NT2/D1 (cell line): ENCODE results near the gene PDCL3.

Source experiments
- DNase-seq: peaks from one replicate; pipeline ENCODE4 v3.0.0-alpha.2; 2011; ENCODE audit warnings: low read depth, low spot score
- H3K27me3 ChIP-seq: 2 replicates; pipeline ENCODE4 v1.6.0; 2011; ENCODE audit warnings: mild to moderate bottlenecking; ENCODE audit not compliant: insufficient read length, insufficient read depth
- H3K36me3 ChIP-seq: 2 replicates; pipeline ENCODE4 v1.6.1; 2011; ENCODE audit warnings: mild to moderate bottlenecking, low read length, mixed read lengths; ENCODE audit not compliant: insufficient read depth, insufficient read length
- H3K4me1 ChIP-seq: 2 replicates; pipeline ENCODE4 v1.5.1; 2011; ENCODE audit not compliant: insufficient read depth, insufficient read length
- H3K4me3 ChIP-seq: 2 replicates; pipeline ENCODE4 v1.5.1; 2011; ENCODE audit warnings: low read depth; ENCODE audit not compliant: insufficient read length
- H3K9ac ChIP-seq: 2 replicates; pipeline ENCODE4 v1.6.0; 2011; ENCODE audit warnings: low read depth; ENCODE audit not compliant: insufficient read length
- H3K9me3 ChIP-seq: 2 replicates; pipeline ENCODE4 v1.5.1; 2011; ENCODE audit warnings: mild to moderate bottlenecking, low read length; ENCODE audit not compliant: insufficient read depth
- SUZ12 ChIP-seq: IDR thresholded peaks from 2 replicates; pipeline ENCODE4 v1.6.1; 2011; ENCODE audit not compliant: insufficient read length, insufficient read depth; ENCODE audit errors: extremely low read depth
- YY1 ChIP-seq: IDR thresholded peaks from 2 replicates; pipeline ENCODE4 v1.6.1; 2011; ENCODE audit not compliant: insufficient read length, insufficient read depth
- ZNF274 ChIP-seq: IDR thresholded peaks from 2 replicates; pipeline ENCODE4 v1.6.1; 2011; ENCODE audit warnings: mild to moderate bottlenecking, low read depth, low read length

Gene PDCL3

DNA sequence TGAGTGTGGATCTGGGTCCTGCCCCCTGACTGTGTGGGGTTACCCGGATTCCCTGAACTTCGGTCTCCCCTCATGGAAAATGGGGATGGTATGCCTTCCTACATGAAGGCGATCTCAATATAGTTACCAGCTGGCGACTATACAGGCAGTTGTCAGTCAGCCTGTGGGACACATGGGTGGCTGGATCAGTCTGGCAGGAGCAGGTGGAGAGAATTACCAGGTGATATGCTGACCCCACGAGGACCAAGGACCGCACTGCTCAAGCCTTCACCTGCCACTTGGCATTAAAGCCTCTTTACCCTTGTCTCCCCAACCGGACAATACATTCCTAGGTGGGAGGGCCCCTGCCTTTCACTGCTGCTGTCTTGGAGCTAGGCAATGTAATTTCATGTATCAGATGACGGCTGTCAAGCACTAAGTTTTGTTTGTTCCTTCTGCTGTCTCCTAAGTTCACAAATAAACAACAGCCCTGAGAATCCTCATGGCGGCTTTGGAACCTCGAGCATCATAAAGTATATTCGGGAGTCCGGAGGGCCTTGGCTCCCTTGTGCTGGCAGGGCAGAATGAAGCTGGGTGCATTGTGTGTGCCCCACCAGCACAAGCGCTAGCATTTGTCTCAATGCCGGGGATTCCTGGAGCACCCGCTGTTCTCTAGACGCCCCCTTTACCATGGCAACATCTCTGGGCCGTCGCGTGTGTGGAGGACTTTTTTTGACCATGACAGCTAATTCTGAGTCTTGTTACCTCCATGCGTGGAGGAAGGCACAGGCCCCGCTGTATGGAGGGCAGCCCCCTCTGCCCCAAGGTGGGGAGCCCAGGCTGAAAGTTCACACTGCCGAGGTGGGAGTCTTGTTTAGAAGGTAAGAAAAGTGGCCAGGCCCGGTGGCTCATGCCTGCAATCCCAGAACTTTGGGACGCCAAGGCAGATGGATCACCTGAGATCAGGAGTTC, 48.6 kb downstream of the PDCL3 start:
- no peaks in the 10 kb centered on the region for H3K27me3 ChIP-seq
- no peaks in the 10 kb centered on the region for H3K9me3 ChIP-seq
- H3K4me3 ChIP-seq, result no peak overlapping the region
- H3K9ac ChIP-seq, result no peak overlapping the region
- peaks cover 3% of the 10 kb centered on the region for H3K4me1 ChIP-seq
- no peak for DNase-seq
- TF ChIP-seq SUZ12, result no peak
- TF ChIP-seq YY1, result no peak
- TF ChIP-seq ZNF274, result no peak
- no peaks in the 10 kb centered on the region for H3K36me3 ChIP-seq

DNA sequence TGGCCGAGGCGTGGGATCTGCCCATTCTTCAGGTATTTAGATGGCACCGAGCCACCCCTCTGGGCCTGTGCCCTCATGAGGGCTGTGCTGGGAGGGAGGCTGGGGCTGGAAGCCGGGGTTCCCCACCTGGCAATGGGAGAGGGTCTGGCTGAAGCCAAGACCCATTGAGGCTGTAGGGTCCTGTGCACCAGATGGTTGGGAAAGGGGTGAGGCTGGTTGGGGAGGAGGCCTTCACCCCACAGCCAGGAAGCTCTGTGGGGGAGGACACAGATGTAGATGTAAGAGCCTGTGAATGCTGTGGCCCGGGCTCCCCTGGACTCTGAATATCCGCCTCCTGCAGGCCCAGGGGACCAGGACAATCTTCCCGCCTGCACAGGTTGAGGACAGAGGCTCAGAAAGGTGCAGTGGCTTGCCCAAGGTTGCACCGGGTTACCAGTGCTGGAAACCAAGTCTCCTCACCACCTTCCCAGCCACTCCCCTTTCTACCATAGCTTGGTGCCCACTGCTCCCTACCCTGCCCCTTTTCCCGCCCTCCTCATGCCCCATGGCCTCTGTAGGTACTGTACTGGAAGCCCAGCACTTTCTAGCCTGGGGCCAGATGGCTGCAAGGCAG, 49.7 kb downstream of the PDCL3 start:
- TF ChIP-seq YY1 (no peak), ZNF274 (no peak), SUZ12 (no peak)
- H3K36me3 ChIP-seq, result no peaks in the 10 kb centered on the region
- no peaks in the 10 kb centered on the region for H3K27me3 ChIP-seq
- no peak overlapping the region for H3K9ac ChIP-seq
- H3K9me3 ChIP-seq, result no peaks in the 10 kb centered on the region
- DNase-seq, result no peak
- H3K4me1 ChIP-seq, result peaks cover 3% of the 10 kb centered on the region
- H3K4me3 ChIP-seq, result no peak overlapping the region

DNA sequence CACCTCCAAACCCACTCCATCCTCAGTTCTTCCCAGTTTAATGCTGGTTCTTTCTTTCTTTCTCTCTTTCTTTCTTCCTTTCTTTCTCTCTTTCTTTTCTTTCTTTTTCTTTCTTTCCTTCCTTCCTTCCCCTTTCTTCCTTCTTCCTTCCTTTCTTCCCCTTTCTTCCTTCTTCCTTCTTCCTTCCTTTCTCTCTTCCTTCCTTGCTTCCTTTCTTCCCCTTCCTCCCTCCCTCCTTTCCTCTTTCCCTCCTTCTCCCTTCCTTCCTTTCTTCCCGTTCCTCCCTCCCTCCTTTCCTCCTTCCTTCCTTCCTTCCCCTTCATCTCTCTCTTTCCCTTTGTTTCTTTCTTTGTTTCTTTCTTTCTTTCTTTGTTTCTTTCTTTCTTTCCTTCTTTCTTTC, 50.9 kb downstream of the PDCL3 start:
- Histone ChIP-seq H3K27me3 (no peaks in the 10 kb centered on the region), H3K4me1 (peaks cover 3% of the 10 kb centered on the region), H3K36me3 (no peaks in the 10 kb centered on the region), H3K9ac (no peak overlapping the region), H3K9me3 (no peaks in the 10 kb centered on the region), H3K4me3 (no peak overlapping the region)
- TF ChIP-seq ZNF274 (no peak), YY1 (no peak), SUZ12 (no peak)
- no peak for DNase-seq

DNA sequence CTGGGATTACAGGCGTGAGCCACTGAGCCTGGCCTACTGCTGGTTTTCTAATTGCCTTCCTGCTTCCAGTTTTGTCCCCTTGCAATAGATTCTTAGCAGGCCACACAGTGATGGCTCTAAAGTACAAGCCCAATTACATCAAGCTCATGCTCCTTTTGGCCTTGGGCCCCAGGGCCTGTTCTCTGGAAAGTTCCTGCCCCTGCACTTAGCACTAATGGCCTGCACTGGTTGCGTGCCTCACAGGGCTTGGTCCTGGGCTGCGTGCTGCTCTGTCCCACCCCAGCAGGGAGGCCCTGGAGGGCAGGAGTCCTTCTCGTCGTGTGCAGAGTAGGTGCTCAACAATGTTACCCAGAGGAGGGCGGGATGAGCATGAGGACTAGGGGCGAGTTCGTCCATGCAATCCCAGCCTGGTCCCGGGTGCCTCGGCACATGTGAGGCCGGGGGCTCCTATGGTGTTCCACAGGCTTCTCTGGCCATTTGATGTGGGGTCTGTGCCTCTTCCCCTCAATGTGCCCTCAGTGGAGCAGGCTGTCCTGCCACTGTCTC, 51.7 kb downstream of the PDCL3 start:
- no peaks in the 10 kb centered on the region for H3K36me3 ChIP-seq
- H3K9me3 ChIP-seq, result no peaks in the 10 kb centered on the region
- H3K9ac ChIP-seq, result no peak overlapping the region
- no peak overlapping the region for H3K4me3 ChIP-seq
- H3K27me3 ChIP-seq, result no peaks in the 10 kb centered on the region
- H3K4me1 ChIP-seq, result peaks cover 3% of the 10 kb centered on the region
- no peak for DNase-seq
- TF ChIP-seq SUZ12 (no peak), YY1 (no peak), ZNF274 (no peak)

DNA sequence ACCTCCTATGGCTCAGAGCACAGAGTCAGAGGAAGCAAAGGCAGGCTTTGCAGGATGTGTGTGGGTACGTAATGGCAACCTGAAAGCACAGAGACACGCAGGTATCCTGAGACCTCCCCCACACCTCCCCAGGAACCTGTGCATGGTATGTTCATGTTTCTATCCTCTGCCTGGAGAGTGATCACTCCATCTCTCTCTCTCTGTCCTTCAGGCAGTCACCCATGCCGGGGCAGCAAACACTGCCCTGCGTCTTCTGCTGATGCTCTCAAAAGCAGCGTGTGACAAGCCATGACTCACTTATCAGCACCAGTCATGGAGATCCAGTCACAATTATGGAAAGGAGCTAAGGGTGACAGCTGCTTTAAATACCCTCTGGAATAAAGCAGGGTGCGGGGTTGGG, 52.7 kb downstream of the PDCL3 start:
- Histone ChIP-seq H3K9ac (no peak overlapping the region), H3K36me3 (no peaks in the 10 kb centered on the region), H3K27me3 (no peaks in the 10 kb centered on the region), H3K4me3 (no peak overlapping the region), H3K9me3 (0 out of 2 replicates have a peak, but pooled peaks cover 1% of the 10 kb centered on the region), H3K4me1 (peaks cover 3% of the 10 kb centered on the region)
- no peak for DNase-seq
- TF ChIP-seq YY1 (no peak), ZNF274 (no peak), SUZ12 (no peak)

DNA sequence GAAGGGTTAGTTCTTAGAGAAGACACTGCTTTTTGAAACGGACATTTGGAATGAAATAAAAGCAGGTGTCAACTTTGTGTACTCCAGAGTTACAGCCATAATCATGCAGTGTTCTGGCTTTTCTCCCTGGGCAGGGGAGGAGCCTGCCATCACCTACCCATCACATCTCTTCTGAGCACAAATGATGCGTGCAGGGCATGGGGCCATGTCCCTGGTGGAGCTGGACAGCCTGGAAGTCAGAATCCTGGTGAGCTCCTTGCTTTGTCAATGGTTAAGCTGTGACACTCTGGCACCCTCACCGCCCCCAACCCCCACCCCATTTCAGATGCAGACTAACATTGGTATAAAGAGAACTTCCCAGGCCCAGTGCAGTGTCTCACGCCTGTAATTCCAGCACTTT, 53.1 kb downstream of the PDCL3 start:
- Histone ChIP-seq H3K4me1 (peaks cover 3% of the 10 kb centered on the region), H3K9me3 (peaks cover 5% of the 10 kb centered on the region; the same call in 1 of the 2 replicates)
- DNase-seq, result no peak

More for the DNA sequence above, 53.1 kb downstream of the PDCL3 start:
- Histone ChIP-seq H3K36me3 (no peaks in the 10 kb centered on the region), H3K27me3 (no peaks in the 10 kb centered on the region), H3K4me3 (no peak overlapping the region), H3K9ac (no peak overlapping the region)
- no peak for TF ChIP-seq YY1
- TF ChIP-seq ZNF274, result no peak
- no peak for TF ChIP-seq SUZ12
